RWPE2 (cell line): ENCODE data around the gene FBXL20.
"Not testable (repeated sequence)": the region's sequence is repeated elsewhere in the genome, so short reads cannot be mapped to it uniquely, and the experiment has no call there.

ENCODE experiments used
- ATAC-seq: fragments of 200-7000 bp; cut with Tn5 transposase; 3 replicates; pipeline ENCODE4 v1.9.1; 2021; ENCODE audit warnings: low read depth
- DNase-seq: peaks from one replicate; pipeline ENCODE4 v3.0.0-alpha.2; 2020; ENCODE audit warnings: low spot score
- H3K27ac ChIP-seq: fragments of 450-650 bp; 2 replicates; pipeline ENCODE4 v1.5.1; 2017; ENCODE audit warnings: mild to moderate bottlenecking; ENCODE audit not compliant: poor library complexity, severe bottlenecking
- H3K27me3 ChIP-seq: fragments of 250-450 bp; sonication (Bioruptor Pico); 2 replicates; pipeline ENCODE4 v1.5.1; 2021; ENCODE audit warnings: mild to moderate bottlenecking, moderate library complexity; ENCODE audit not compliant: insufficient read depth, poor library complexity, severe bottlenecking
- H3K36me3 ChIP-seq: fragments of 250-450 bp; sonication (Bioruptor Pico); 2 replicates; pipeline ENCODE4 v1.5.1; 2020; ENCODE audit warnings: low read depth, mild to moderate bottlenecking, moderate library complexity
- H3K4me1 ChIP-seq: fragments of 250-450 bp; sonication (Bioruptor Pico); 2 replicates; pipeline ENCODE4 v1.5.1; 2021; ENCODE audit warnings: mild to moderate bottlenecking, moderate library complexity; ENCODE audit not compliant: insufficient read depth, poor library complexity, severe bottlenecking
- H3K4me3 ChIP-seq: fragments of 250-450 bp; sonication (Bioruptor Pico); 2 replicates; pipeline ENCODE4 v1.5.1; 2021; ENCODE audit warnings: mild to moderate bottlenecking, moderate library complexity; ENCODE audit not compliant: severe bottlenecking
- H3K9me3 ChIP-seq: fragments of 250-450 bp; sonication (Bioruptor Pico); 2 replicates; pipeline ENCODE4 v1.5.1; 2021; ENCODE audit warnings: mild to moderate bottlenecking, moderate library complexity; ENCODE audit not compliant: severe bottlenecking
- TF ChIP-seq, protein P1 (sequence below): fragments of 450-650 bp; IDR thresholded peaks from one replicate; pipeline ENCODE4 v1.5.1; 2017; ENCODE audit warnings: mild to moderate bottlenecking, moderate library complexity; ENCODE audit not compliant: poor library complexity, severe bottlenecking

FBXL20 gene

DNA sequence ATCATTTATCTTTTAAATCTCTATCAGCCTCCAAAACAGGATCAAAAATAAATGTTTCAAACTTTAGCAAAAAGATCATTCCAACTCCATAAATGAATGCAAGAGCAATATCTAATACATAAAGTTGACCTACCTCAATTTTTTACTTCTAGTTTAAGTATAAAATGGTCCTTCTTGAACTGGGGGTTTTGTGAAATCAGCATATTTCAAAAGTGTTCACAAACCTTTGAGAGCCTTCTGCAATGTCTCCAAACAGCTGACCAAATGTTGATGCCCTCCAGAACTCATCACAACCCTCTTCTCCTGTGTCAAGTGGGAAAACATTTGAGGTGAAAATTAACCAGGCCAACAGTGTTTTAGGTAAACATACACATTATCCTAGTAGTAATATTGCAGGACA is 41.9 kb upstream of the FBXL20 start:
- Histone ChIP-seq H3K4me1 (no peaks in the 10 kb centered on the region), H3K9me3 (no peaks in the 10 kb centered on the region), H3K27me3 (no peaks in the 10 kb centered on the region), H3K4me3 (no peak overlapping the region), H3K36me3 (peaks cover 88% of the 10 kb centered on the region), H3K27ac (no peak overlapping the region)
- TF ChIP-seq, protein P1, sequence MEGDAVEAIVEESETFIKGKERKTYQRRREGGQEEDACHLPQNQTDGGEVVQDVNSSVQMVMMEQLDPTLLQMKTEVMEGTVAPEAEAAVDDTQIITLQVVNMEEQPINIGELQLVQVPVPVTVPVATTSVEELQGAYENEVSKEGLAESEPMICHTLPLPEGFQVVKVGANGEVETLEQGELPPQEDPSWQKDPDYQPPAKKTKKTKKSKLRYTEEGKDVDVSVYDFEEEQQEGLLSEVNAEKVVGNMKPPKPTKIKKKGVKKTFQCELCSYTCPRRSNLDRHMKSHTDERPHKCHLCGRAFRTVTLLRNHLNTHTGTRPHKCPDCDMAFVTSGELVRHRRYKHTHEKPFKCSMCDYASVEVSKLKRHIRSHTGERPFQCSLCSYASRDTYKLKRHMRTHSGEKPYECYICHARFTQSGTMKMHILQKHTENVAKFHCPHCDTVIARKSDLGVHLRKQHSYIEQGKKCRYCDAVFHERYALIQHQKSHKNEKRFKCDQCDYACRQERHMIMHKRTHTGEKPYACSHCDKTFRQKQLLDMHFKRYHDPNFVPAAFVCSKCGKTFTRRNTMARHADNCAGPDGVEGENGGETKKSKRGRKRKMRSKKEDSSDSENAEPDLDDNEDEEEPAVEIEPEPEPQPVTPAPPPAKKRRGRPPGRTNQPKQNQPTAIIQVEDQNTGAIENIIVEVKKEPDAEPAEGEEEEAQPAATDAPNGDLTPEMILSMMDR = no peak
- no peak for ATAC-seq
- DNase-seq = no peak

DNA sequence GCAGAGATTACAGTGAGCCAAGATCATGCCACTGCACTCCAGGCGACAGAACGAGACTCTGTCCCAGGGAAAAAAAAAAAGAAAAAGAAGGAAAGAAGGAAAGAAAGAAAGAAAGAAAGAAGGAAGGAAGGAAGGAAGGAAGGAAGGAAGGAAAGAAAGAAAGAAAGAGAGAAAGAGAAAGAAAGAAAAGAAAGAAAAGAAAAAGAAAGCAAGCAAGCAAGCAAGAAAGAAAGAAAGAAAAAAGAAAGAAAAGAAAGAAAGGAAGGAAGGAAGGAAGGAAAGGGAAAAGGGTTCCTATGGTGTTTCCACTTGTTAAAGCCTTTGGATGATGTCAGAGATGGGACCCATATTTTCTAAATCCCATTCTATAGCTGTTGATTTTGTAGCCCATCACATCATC is 38.4 kb upstream of the FBXL20 start:
- not testable (repeated sequence) for H3K4me1 ChIP-seq, DNase-seq, H3K27ac ChIP-seq, H3K9me3 ChIP-seq, H3K27me3 ChIP-seq, ATAC-seq, H3K4me3 ChIP-seq
- peaks cover 89% of the 10 kb centered on the region for H3K36me3 ChIP-seq

- Histone ChIP-seq H3K27ac (no peak overlapping the region), H3K9me3 (no peaks in the 10 kb centered on the region), H3K4me1 (no peaks in the 10 kb centered on the region), H3K27me3 (no peaks in the 10 kb centered on the region), H3K4me3 (no peak overlapping the region), H3K36me3 (peaks cover 87% of the 10 kb centered on the region)
- no peak for ATAC-seq
- DNase-seq = no peak
- TF ChIP-seq, protein P1 = no peak
Measured at GRCh38 chr17:39429600-39429999, 28.2 kb upstream of the FBXL20 start.

GRCh38 chr17:39416141-39416540 is 14.7 kb upstream of the FBXL20 start:
- no peak for DNase-seq
- Histone ChIP-seq H3K27ac (no peak overlapping the region), H3K4me3 (no peak overlapping the region), H3K9me3 (no peaks in the 10 kb centered on the region), H3K4me1 (no peaks in the 10 kb centered on the region), H3K36me3 (peaks cover 84% of the 10 kb centered on the region), H3K27me3 (no peaks in the 10 kb centered on the region)
- no peak for ATAC-seq
- TF ChIP-seq, protein P1 = no peak

- TF ChIP-seq, protein P1 = no peak
- no peak overlapping the region for H3K4me3 ChIP-seq
- DNase-seq = no peak
- H3K9me3 ChIP-seq = no peaks in the 10 kb centered on the region
- no peak for ATAC-seq
- H3K4me1 ChIP-seq = peaks cover 3% of the 10 kb centered on the region
- peaks cover 62% of the 10 kb centered on the region for H3K36me3 ChIP-seq
- no peaks in the 10 kb centered on the region for H3K27me3 ChIP-seq
- H3K27ac ChIP-seq = no peak overlapping the region
Measured at GRCh38 chr17:39410279-39410678, 8.9 kb upstream of the FBXL20 start.
